ENCODE data around the gene MALL.
A peak's percentile ranks its signal among the peaks of the same experiment; 100 is the strongest.
"Not testable (repeated sequence)": the region's sequence is repeated elsewhere in the genome, so short reads cannot be mapped to it uniquely, and the experiment has no call there.

Gene MALL

DNA sequence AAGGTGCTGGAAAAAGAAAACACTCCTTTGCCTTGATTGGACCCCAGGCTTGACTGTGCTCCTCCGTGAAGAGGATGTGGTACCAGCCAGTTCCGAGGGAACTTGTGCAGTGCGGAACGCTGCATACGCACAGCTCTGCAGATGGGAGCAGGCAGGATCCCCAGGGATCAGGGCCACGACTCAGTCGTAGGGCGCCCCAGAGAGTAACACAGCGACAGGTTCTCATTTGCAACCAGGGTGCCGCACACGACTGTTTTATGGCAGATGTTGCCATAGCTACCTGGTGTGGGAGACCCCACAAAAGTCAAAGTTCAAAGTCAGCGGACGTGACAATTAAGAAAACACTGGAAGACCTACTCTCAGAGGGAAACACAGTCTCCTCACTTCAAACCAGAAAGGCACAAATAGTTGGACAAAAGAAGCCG, 779 bp downstream of the MALL start:
- ChIA-PET POLR2A (interaction anchor here (0.5 kb wide), 1 partner anchor 13 kb away, joined by 3 read pairs; no protein-coding TSS in a partner anchor), CTCF (interaction anchor here (1.0 to 3.9 kb wide), 3 partner anchors 8 to 42 kb away, joined by 4 to 56 read pairs (median 24); no protein-coding TSS in a partner anchor)
- TF ChIP-seq, protein P1, sequence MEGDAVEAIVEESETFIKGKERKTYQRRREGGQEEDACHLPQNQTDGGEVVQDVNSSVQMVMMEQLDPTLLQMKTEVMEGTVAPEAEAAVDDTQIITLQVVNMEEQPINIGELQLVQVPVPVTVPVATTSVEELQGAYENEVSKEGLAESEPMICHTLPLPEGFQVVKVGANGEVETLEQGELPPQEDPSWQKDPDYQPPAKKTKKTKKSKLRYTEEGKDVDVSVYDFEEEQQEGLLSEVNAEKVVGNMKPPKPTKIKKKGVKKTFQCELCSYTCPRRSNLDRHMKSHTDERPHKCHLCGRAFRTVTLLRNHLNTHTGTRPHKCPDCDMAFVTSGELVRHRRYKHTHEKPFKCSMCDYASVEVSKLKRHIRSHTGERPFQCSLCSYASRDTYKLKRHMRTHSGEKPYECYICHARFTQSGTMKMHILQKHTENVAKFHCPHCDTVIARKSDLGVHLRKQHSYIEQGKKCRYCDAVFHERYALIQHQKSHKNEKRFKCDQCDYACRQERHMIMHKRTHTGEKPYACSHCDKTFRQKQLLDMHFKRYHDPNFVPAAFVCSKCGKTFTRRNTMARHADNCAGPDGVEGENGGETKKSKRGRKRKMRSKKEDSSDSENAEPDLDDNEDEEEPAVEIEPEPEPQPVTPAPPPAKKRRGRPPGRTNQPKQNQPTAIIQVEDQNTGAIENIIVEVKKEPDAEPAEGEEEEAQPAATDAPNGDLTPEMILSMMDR (IDR thresholded peaks at IDR 0.05; ENCODE audit: insufficient read depth, low read length, missing control alignments), result no peak
- no peak for DNase-seq (ENCODE audit: low read depth, low spot score)
- peak overlapping the region; percentile 58 for H3K4me3 ChIP-seq (ENCODE audit: low read depth, low read length)

DNA sequence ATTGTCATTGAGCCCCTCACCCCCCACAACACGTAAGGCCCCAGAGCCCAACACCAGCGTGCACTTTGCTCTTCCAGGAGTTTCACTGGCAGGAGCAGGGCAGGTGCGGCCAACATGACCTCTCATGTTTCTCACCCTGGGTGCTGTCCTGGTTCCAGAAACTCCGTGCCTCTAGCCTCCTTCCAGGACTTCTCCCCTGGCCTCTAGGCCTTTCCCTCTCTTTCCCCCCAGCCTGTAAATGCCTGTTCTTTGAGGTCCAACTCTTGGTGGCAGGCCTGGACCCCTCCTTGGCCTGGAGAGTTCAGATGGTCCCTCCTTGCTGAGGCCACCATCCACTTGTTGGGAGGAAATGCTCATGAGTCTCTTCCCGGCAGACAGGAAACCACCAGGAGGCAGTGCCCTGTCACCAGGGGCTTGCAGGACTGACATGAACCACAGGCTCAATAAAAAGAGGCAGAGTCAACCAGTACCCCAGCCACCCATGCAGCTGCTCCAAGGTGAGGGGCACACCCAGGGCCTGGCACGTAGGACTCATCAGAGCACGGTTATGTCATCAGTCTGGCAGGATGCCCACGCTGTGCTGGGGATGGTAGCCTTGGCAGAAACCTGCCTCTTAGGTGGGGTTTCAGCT, 1.5 kb downstream of the MALL start:
- POLR2A ChIA-PET, result no interaction called here
- CTCF ChIA-PET, result interaction anchor here (2.7 to 3.9 kb wide), 2 partner anchors 7 to 11 kb away, joined by 24 to 56 read pairs; no protein-coding TSS in a partner anchor

DNA sequence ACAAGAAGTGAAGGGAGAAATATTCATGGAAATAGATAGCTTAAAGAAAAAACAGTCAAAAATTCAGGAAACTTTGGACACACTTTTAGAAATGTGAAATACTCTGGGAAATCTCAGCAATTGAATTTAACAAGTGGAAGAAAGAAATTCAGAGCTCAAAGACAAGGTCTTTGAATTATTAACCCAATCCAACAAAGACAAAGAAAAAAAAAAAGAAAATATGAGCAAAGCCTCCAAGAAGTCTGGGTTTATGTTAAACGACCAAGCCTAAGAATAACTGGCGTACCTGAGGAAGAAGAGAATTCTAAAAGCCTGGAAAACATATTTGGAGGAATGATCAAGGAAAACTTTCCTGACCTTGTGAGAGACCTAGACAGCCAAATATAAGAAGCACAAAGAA, 7.3 kb downstream of the MALL start:
- DNase-seq (ENCODE audit: low read depth, low spot score); POLR2A ChIA-PET; H3K4me3 ChIP-seq (ENCODE audit: low read depth, low read length): not testable (repeated sequence)
- CTCF ChIA-PET, result interaction anchor here (4.1 kb wide), 1 partner anchor 8 kb away, joined by 56 read pairs; the partner anchor contains the start of gene MALL

More for the DNA sequence above, 1.5 kb downstream of the MALL start:
- TF ChIP-seq, protein P1 (IDR thresholded peaks at IDR 0.05; ENCODE audit: insufficient read depth, low read length, missing control alignments), result peak; percentile 8
- no peak overlapping the region for H3K4me3 ChIP-seq (ENCODE audit: low read depth, low read length)
- DNase-seq (ENCODE audit: low read depth, low spot score), result no peak

DNA sequence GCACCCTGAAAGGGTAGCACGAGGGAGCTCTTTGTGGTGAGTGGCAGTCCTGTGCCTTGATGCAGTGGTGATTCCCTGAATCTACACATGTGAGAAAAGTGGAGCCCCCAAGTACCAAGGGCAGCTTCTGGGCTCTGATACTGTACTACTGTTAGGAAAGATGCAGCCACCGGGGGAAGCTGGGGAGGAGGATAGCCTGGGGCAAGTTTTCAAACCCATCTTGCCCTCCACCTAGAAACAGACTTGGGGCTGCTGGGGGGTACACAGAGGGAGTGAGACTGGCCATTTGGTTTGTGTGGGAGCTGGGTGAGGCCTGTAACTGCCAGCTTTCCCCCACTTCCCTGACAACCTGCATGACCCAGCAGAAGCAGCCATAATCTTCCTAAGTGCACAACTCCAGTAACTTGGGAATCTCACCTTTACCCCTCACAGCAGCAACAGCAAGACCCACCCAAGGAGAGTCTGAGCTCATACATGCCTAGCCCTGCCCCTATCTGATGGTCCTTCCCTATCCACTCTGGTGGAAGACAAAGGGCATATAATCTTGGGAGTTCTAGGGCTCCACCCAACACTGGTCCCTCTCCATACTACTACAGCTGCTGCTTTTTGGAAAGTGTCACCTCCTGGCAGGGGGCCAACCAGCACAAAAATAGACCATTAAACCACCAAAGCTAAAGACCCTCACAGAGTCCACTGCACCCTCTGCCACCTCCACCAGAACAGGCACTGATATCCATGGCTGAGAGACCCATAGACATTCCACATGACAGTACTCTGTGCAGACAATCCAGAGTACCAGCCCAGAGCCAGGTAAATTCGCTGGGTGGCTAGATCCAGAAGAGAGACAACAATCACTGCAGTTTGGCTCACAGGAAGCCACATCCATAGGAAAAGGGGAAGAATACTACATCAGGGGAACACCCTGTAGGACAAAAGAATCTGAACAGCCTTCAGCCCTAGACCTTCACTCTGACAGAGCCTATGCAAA, 8.2 kb downstream of the MALL start:
- H3K4me3 ChIP-seq (ENCODE audit: low read depth, low read length), result no peak overlapping the region
- POLR2A ChIA-PET, result interaction anchor here (1.3 kb wide), 1 partner anchor 18 kb away, joined by 3 read pairs; no protein-coding TSS in a partner anchor
- CTCF ChIA-PET, result interaction anchor here (1.1 to 4.1 kb wide), 5 partner anchors 9 to 49 kb away, joined by 3 to 56 read pairs (median 4); partner anchors contain the start of gene MALL
- TF ChIP-seq, protein P1 (IDR thresholded peaks at IDR 0.05; ENCODE audit: insufficient read depth, low read length, missing control alignments), result no peak
- DNase-seq (ENCODE audit: low read depth, low spot score), result no peak

DNA sequence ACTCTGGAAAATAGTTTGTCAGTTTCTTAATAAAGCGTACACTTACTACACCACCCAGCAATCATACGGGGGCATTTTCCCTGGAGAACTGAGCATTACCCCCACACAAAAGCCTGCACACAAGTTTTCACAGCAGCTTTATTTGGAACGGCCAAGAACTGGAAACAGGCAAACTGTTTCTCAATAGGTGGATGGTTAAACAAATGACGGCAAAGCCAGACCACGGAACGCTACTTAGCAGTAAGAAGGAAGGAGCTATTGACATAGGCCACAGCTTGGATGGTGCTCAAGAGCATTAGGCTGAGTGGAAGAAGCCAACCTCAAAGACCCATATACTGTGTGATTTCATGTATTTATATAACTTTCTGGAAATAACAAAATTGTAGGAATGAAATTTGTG, 9.0 kb downstream of the MALL start:
- POLR2A ChIA-PET, result interaction anchor here (0.7 to 1.3 kb wide), 2 partner anchors 11 to 19 kb away, joined by 3 read pairs; no protein-coding TSS in a partner anchor
- CTCF ChIA-PET, result interaction anchor here (1.1 to 4.1 kb wide), 5 partner anchors 9 to 50 kb away, joined by 3 to 56 read pairs (median 4); partner anchors contain the start of gene MALL
- TF ChIP-seq, protein P1 (IDR thresholded peaks at IDR 0.05; ENCODE audit: insufficient read depth, low read length, missing control alignments), result no peak
- H3K4me3 ChIP-seq (ENCODE audit: low read depth, low read length), result no peak overlapping the region
- peak; percentile 40 for DNase-seq (ENCODE audit: low read depth, low spot score)

DNA sequence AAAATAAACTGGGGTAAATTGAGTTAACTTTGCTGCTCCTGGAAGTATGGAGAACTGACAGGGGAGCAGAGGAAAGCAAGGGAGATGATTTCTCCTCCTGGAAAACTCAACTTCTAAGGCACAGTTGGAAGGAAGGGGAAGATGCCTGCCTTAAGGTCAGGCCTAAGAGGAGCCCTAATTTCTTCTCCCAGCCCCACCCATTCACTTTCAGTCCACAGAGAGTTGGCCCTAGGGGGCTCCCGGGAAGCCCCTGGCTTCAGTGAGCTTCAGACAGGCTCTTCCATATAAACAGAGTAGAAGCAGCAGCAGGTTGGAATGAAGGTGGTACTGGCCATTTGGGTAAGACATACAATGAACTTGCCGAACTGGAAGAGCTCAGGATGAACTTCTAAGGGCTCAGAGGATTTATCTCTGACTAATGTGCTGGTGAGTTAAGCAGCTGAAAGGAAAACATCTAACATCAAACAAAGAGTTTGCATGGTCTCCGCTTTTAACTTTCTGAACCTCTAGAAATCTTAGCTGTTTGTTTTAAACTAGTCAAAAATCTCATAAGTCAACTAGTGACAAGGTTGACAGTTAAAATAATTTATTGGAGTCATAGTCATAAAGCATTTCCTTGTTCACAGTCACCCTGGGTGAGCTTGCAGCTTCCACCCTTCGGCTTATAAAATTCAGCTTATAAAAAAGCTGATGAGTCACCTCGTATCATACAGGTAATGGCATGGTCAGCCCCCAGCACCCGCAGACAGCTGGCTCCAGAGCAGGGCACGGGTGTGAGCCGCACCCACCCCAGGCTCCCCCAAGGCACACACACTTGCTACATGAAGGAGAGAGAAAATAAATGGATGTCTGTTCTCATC, 9.8 kb downstream of the MALL start:
- ChIA-PET POLR2A (interaction anchor here (0.7 to 1.3 kb wide), 3 partner anchors 10 to 20 kb away, joined by 3 to 4 read pairs (median 3); partner anchors contain the start of gene MALL), CTCF (interaction anchor here (1.1 to 4.1 kb wide), 4 partner anchors 10 to 51 kb away, joined by 3 to 56 read pairs (median 4); partner anchors contain the start of gene MALL)
- TF ChIP-seq, protein P1 (IDR thresholded peaks at IDR 0.05; ENCODE audit: insufficient read depth, low read length, missing control alignments), result no peak
- no peak overlapping the region for H3K4me3 ChIP-seq (ENCODE audit: low read depth, low read length)
- no peak for DNase-seq (ENCODE audit: low read depth, low spot score)
